B cell (primary cell): Measurements from ENCODE around the gene STRADA. TPM values are rescaled to one million over a fixed set of nuclear protein-coding genes. Genes with fewer than 3 reads are reported as not detected.

Experiments used
- ATAC-seq: fragments of 200-7000 bp; cut with Tn5 transposase; one replicate; pipeline ENCODE4 v1.10.0; 2021; ENCODE audit warnings: low read depth, mild to moderate bottlenecking, moderate number of reproducible peaks, moderate library complexity
- CTCF ChIA-PET: fragments of 350-600 bp; sonication (Branson Sonifier 250); formaldehyde crosslinking; loops from one replicate; lab custom pipeline; 2021; ENCODE audit warnings: antibody characterized with exemption, inconsistent platforms; lab: Charles Lee
- POLR2A ChIA-PET: fragments of 350-600 bp; sonication (Branson Sonifier 250); formaldehyde crosslinking; loops from one replicate; lab custom pipeline; 2021; ENCODE audit warnings: antibody characterized with exemption; lab: Charles Lee
- DNase-seq: peaks from one replicate; pipeline ENCODE4 v3.0.0; 2013
- H2AFZ ChIP-seq: 2 replicates; pipeline ENCODE4 v1.6.1; 2012; ENCODE audit warnings: mild to moderate bottlenecking, low read depth, low read length; ENCODE audit not compliant: insufficient read depth, poor library complexity, severe bottlenecking
- H3K27ac ChIP-seq, 2 donors: 1 replicate in 1 of 2; 2 replicates in 1 of 2; pipeline ENCODE4 v1.5.1; 2012 to 2013; ENCODE audit warnings: low read length in 2 of 2, mild to moderate bottlenecking in 2 of 2, moderate library complexity in 1 of 2
- H3K27me3 ChIP-seq, 4 experiments: fragments of 200-600 bp in 1 of 4; sonication (generic) in 1 of 4; replicated peaks in 1 of 4; 1 replicate in 2 of 4; 2 replicates in 2 of 4; pipeline versions ENCODE4 v1.6.1 to v1.7.0; 2013 to 2016; ENCODE audit warnings: low read length in 3 of 4, mild to moderate bottlenecking in 2 of 4, mixed read lengths in 1 of 4, moderate library complexity in 1 of 4; ENCODE audit not compliant: insufficient read depth in 4 of 4, control insufficient read depth in 3 of 4; ENCODE audit errors: control extremely low read depth in 1 of 4
- H3K36me3 ChIP-seq, 2 experiments: replicated peaks in 1 of 2; 1 replicate in 1 of 2; 2 replicates in 1 of 2; pipeline versions ENCODE4 v1.6.1 to v1.7.1; 2013; ENCODE audit warnings: low read length in 1 of 2; ENCODE audit not compliant: insufficient read depth in 2 of 2, control insufficient read depth in 1 of 2; ENCODE audit errors: control extremely low read depth in 1 of 2, extremely low read depth in 1 of 2
- H3K4me1 ChIP-seq, 2 donors: fragments of 200-600 bp in 1 of 2; sonication (generic) in 1 of 2; 1 replicate in 1 of 2; 2 replicates in 1 of 2; pipeline versions ENCODE4 v1.5.1 to v1.6.1; 2013 to 2017; ENCODE audit warnings: low read length in 2 of 2; ENCODE audit not compliant: control insufficient read depth in 2 of 2, insufficient read depth in 2 of 2
- H3K4me2 ChIP-seq: replicated peaks from 2 replicates; pipeline ENCODE3; 2012; ENCODE audit warnings: mild to moderate bottlenecking, low read depth, low read length; ENCODE audit not compliant: poor library complexity, severe bottlenecking
- H3K4me3 ChIP-seq, 5 experiments: fragments of 200-600 bp in 1 of 5; sonication (generic) in 1 of 5; 1 replicate in 3 of 5; 2 replicates in 2 of 5; pipeline versions ENCODE4 v1.5.1 to v1.7.0; 2011 to 2016; ENCODE audit warnings: low read length in 4 of 5, mild to moderate bottlenecking in 4 of 5, low read depth in 2 of 5, control low read depth in 1 of 5, moderate library complexity in 1 of 5; ENCODE audit not compliant: insufficient read depth in 1 of 5; ENCODE audit errors: control extremely low read depth in 1 of 5, extremely low read depth in 1 of 5
- H3K79me2 ChIP-seq: fragments of 200-600 bp; sonication (generic); one replicate; pipeline ENCODE4 v1.6.0; 2016; ENCODE audit warnings: low read length; ENCODE audit not compliant: control insufficient read depth, insufficient read depth
- H3K9ac ChIP-seq: fragments of 200-600 bp; sonication (generic); 2 replicates; pipeline ENCODE4 v1.6.1; 2017; ENCODE audit warnings: mild to moderate bottlenecking, low read length, moderate library complexity
- H3K9me3 ChIP-seq, 3 donors: one replicate each; pipeline versions ENCODE4 v1.6.1 to v1.7.1; 2013; ENCODE audit warnings: low read length in 2 of 3; ENCODE audit not compliant: control insufficient read depth in 2 of 3, insufficient read depth in 1 of 3; ENCODE audit errors: control extremely low read depth in 1 of 3
- H4K20me1 ChIP-seq: 2 replicates; pipeline ENCODE4 v1.6.0; 2012; ENCODE audit warnings: mild to moderate bottlenecking, low read length; ENCODE audit not compliant: insufficient read depth, control insufficient read depth, poor library complexity, severe bottlenecking
- H3K27ac Mint-ChIP-seq: one replicate; pipeline ENCODE4 v1.8.0; 2021; ENCODE audit warnings: mixed read lengths
- H3K27me3 Mint-ChIP-seq: one replicate; pipeline ENCODE4 v1.8.0; 2021; ENCODE audit warnings: mixed read lengths
- H3K4me1 Mint-ChIP-seq: one replicate; pipeline ENCODE4 v1.8.0; 2021; ENCODE audit warnings: mixed read lengths
- H3K4me3 Mint-ChIP-seq: one replicate; pipeline ENCODE4 v1.8.0; 2021; ENCODE audit warnings: mixed read lengths
- H3K9me3 Mint-ChIP-seq: one replicate; pipeline ENCODE4 v1.8.0; 2022; ENCODE audit warnings: mixed read lengths; ENCODE audit not compliant: insufficient read depth
- CTCF ChIP-seq: fragments of 200-600 bp; IDR thresholded peaks from one replicate; pipeline ENCODE4 v1.8.0; 2022; ENCODE audit warnings: antibody characterized with exemption, mild to moderate bottlenecking
- EZH2 ChIP-seq: IDR thresholded peaks from 2 replicates; pipeline ENCODE4 v1.6.1; 2012; ENCODE audit warnings: borderline replicate concordance, low read depth, mild to moderate bottlenecking, moderate library complexity, low read length; ENCODE audit not compliant: insufficient read depth, poor library complexity, severe bottlenecking
- WGBS: methylation state at CpG from one replicate; pipeline ENCODE4 v1.1.5; 2013; ENCODE audit warnings: missing lambda C conversion rate; ENCODE audit not compliant: insufficient coverage; 5-methylcytosine and 5-hydroxymethylcytosine counted together
- intact Hi-C: fragments of 100-400 bp; cut with micrococcal nuclease; formaldehyde crosslinking; loops from one replicate; pipeline ENCODE4 v1.10.0; 2022
- polyA plus RNA-seq: library from polyadenylated mRNA; depleted of rRNA; stranded (reverse); fragments of >200 nt; gene quantifications from 2 replicates; pipeline ENCODE4 v1.2.3, GENCODE V29; 2012
- total RNA-seq, 2 donors: library from RNA; stranded (reverse); fragments of 120-200 nt in 1 of 2; gene quantifications; 1 replicate in 1 of 2; 2 replicates in 1 of 2; pipeline versions ENCODE4 v1.2.3 to v1.2.4, GENCODE V29; 2013 to 2022

The STRADA gene
- total and polyA plus RNA-seq, 2 donors (not counting 1 experiment from before 2014, with no cell fraction given) = 48.1 to 93.2 TPM

GRCh38 chr17:63701456-63701820 is 40.2 kb downstream of the STRADA start:
- Mint-ChIP-seq H3K4me3 (peak overlapping the region; percentile 89), H3K27ac (peak overlapping the region; percentile 99), H3K4me1 (peaks cover 68% of the 10 kb centered on the region), H3K27me3 (no peaks in the 10 kb centered on the region), H3K9me3 (no peaks in the 10 kb centered on the region)
- Histone ChIP-seq H3K4me2 (peak overlapping the region; percentile 99), H3K79me2 (peaks cover 56% of the 10 kb centered on the region), H3K27ac (peak overlapping the region; percentile 77 to 95), H3K4me3 (peak overlapping the region; percentile 53 to 98 (median 67)), H4K20me1 (peaks cover 43% of the 10 kb centered on the region), H3K36me3 (peaks cover 0 to 42% of the 10 kb centered on the region in 2 experiments), H3K9ac (peak overlapping the region; percentile 64), H3K27me3 (no peaks in the 10 kb centered on the region), H3K4me1 (peaks cover 59 to 66% of the 10 kb centered on the region in 2 donors), H3K9me3 (peaks cover 0 to 6% (median 0%) of the 10 kb centered on the region in 3 donors), H2AFZ (peak overlapping the region; percentile 61)
- WGBS = 9% methylated on average over 10 of the region's 10 CpGs
- CTCF ChIA-PET = interaction anchor here (1.0 to 4.0 kb wide), 5 partner anchors 9 to 74 kb away, joined by 3 to 26 read pairs (median 6); partner anchors contain the start of genes CCDC47 and STRADA
- POLR2A ChIA-PET = interaction anchor here (0.5 to 10.6 kb wide), 12 partner anchors 9 to 805 kb away, joined by 4 to 113 read pairs (median 6); partner anchors contain the start of genes CCDC47, CEP95, DDX42 and DDX5
- no peak for ATAC-seq
- DNase-seq = peak; percentile 69
- intact Hi-C loops = loop anchor here (5.0 kb wide), 1 partner anchor 806 kb away; the partner anchor contains the start of genes CEP95 and DDX5
- TF ChIP-seq CTCF (no peak), EZH2 (no peak)
